Measurements from ENCODE around the gene NAV2.
A peak's percentile ranks its signal among the peaks of the same experiment; 100 is the strongest.

GRCh38 chr11:19742588-19743292 lies 30.1 kb downstream of the NAV2 start:
- TF ChIP-seq, protein P1, sequence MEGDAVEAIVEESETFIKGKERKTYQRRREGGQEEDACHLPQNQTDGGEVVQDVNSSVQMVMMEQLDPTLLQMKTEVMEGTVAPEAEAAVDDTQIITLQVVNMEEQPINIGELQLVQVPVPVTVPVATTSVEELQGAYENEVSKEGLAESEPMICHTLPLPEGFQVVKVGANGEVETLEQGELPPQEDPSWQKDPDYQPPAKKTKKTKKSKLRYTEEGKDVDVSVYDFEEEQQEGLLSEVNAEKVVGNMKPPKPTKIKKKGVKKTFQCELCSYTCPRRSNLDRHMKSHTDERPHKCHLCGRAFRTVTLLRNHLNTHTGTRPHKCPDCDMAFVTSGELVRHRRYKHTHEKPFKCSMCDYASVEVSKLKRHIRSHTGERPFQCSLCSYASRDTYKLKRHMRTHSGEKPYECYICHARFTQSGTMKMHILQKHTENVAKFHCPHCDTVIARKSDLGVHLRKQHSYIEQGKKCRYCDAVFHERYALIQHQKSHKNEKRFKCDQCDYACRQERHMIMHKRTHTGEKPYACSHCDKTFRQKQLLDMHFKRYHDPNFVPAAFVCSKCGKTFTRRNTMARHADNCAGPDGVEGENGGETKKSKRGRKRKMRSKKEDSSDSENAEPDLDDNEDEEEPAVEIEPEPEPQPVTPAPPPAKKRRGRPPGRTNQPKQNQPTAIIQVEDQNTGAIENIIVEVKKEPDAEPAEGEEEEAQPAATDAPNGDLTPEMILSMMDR (IDR thresholded peaks at IDR 0.05), result peak; percentile 82 to 94 (median 94)
- no peak for TF ChIP-seq EP300 (IDR thresholded peaks at IDR 0.05)
